GM12878 (cell line): Measurements from ENCODE around the gene ACSM4. TPM values are rescaled to one million over a fixed set of nuclear protein-coding genes. Genes with fewer than 3 reads are reported as not detected.

Experiments used
- ATAC-seq: fragments of 200-7000 bp; cut with Tn5 transposase; 3 replicates; pipeline ENCODE4 v1.9.1; 2020; ENCODE audit warnings: mild to moderate bottlenecking, moderate library complexity
- BruUV-seq: library from RNA; stranded (reverse); fragments of 400-500 nt; replicated peaks from 2 replicates; lab custom pipeline; 2021; lab: Mats Ljungman, UMichigan
- CTCF ChIA-PET: fragments of 300-600 bp; sonication (Branson Sonifier 250); formaldehyde crosslinking; extraction: SDS; loops from one replicate; lab custom pipeline; 2021; ENCODE audit warnings: inconsistent platforms; lab: Yijun Ruan, JAX
- POLR2A ChIA-PET: fragments of 350-600 bp; formaldehyde crosslinking; extraction: SDS; loops from one replicate; lab custom pipeline; 2021; ENCODE audit warnings: inconsistent platforms; lab: Charles Lee
- RAD21 ChIA-PET: fragments of 300-600 bp; sonication (Branson Sonifier 250); formaldehyde crosslinking; loops from one replicate; lab custom pipeline; 2023; ENCODE audit warnings: antibody characterized with exemption; ENCODE audit not compliant: unreplicated experiment; lab: Charles Lee
- SMC1A ChIA-PET: fragments of 300-600 bp; sonication (Branson Sonifier 250); formaldehyde crosslinking; loops from one replicate; lab custom pipeline; 2023; ENCODE audit not compliant: unreplicated experiment, uncharacterized antibody; lab: Charles Lee
- DNase-seq: peaks from one replicate; pipeline ENCODE4 v3.0.0-alpha.2; 2011; ENCODE audit warnings: low read depth, low spot score
- FAIRE-seq: peaks from 3 replicates; lab custom pipeline; 2011; peaks lifted over from hg19 to GRCh38; lab: Jason Lieb, UNC
- H2AFZ ChIP-seq: 2 replicates; pipeline ENCODE4 v1.6.0; 2011; ENCODE audit warnings: low read depth, low read length, control low read depth; ENCODE audit not compliant: control insufficient read depth
- H3K27ac ChIP-seq: 2 replicates; pipeline ENCODE4 v1.5.1; 2011; ENCODE audit warnings: control low read depth; ENCODE audit not compliant: control insufficient read depth, insufficient read depth
- H3K27me3 ChIP-seq, 2 experiments: replicated peaks in 1 of 2; 2 replicates each; pipeline versions ENCODE4 v1.6.0 to v1.6.1; 2011; ENCODE audit warnings: low read length in 1 of 2; ENCODE audit not compliant: control insufficient read depth in 2 of 2, insufficient read depth in 2 of 2
- H3K36me3 ChIP-seq, 2 experiments: 2 replicates each; pipeline ENCODE4 v1.5.1; 2011; ENCODE audit warnings: low read length in 1 of 2; ENCODE audit not compliant: control insufficient read depth in 2 of 2, insufficient read depth in 2 of 2
- H3K4me1 ChIP-seq: 2 replicates; pipeline ENCODE4 v1.6.1; 2011; ENCODE audit warnings: mild to moderate bottlenecking, low read length, moderate library complexity, mixed read lengths; ENCODE audit not compliant: control insufficient read depth, insufficient read depth
- H3K4me2 ChIP-seq: 2 replicates; pipeline ENCODE4 v1.6.0; 2011; ENCODE audit warnings: control low read depth; ENCODE audit not compliant: control insufficient read depth, insufficient read depth
- H3K4me3 ChIP-seq: fragments of 200-600 bp; sonication (generic); 2 replicates; pipeline ENCODE4 v1.5.1; 2016
- H3K79me2 ChIP-seq: 2 replicates; pipeline ENCODE4 v1.6.0; 2011; ENCODE audit warnings: low read length; ENCODE audit not compliant: control insufficient read depth, insufficient read depth
- H3K9ac ChIP-seq: 2 replicates; pipeline ENCODE4 v1.8.0; 2011; ENCODE audit warnings: low read length, control low read depth, mixed read lengths; ENCODE audit not compliant: control insufficient read depth, insufficient read depth
- H3K9me3 ChIP-seq: replicated peaks from 3 replicates; pipeline ENCODE4 v1.5.1; 2011; ENCODE audit warnings: mild to moderate bottlenecking, low read length; ENCODE audit not compliant: control insufficient read depth, insufficient read depth
- H4K20me1 ChIP-seq: 2 replicates; pipeline ENCODE4 v1.6.0; 2011; ENCODE audit not compliant: control insufficient read depth, insufficient read depth
- BCL11A ChIP-seq: IDR thresholded peaks from 2 replicates; pipeline ENCODE4 v1.6.1; 2011; ENCODE audit warnings: low read depth, low read length
- BHLHE40 ChIP-seq, 2 experiments: fragments of 450-650 bp in 1 of 2; IDR thresholded peaks; 2 replicates each; pipeline ENCODE4 v1.6.1; 2011 to 2017; ENCODE audit warnings: low read depth in 2 of 2, borderline replicate concordance in 1 of 2, improper control_type of control experiment in 1 of 2, low read length in 1 of 2, mild to moderate bottlenecking in 1 of 2
- CREB1 ChIP-seq: IDR thresholded peaks from 2 replicates; pipeline ENCODE4 v1.6.1; 2012; ENCODE audit warnings: low read depth, mild to moderate bottlenecking, inconsistent platforms
- DPF2 ChIP-seq: fragments of 450-650 bp; IDR thresholded peaks from 2 replicates; pipeline ENCODE4 v1.6.1; 2017; ENCODE audit warnings: mild to moderate bottlenecking
- ETV6 ChIP-seq, 2 experiments: fragments of 450-650 bp in 1 of 2; IDR thresholded peaks in 1 of 2; conservative IDR thresholded peaks in 1 of 2; 2 replicates each; pipeline ENCODE4 v1.6.1; 2014; ENCODE audit warnings: antibody characterized with exemption in 1 of 2, borderline replicate concordance in 1 of 2, low read depth in 1 of 2, mild to moderate bottlenecking in 1 of 2, moderate library complexity in 1 of 2
- HDGF ChIP-seq: fragments of 450-650 bp; IDR thresholded peaks from 2 replicates; pipeline ENCODE4 v1.6.1; 2016; ENCODE audit warnings: antibody characterized with exemption
- PAX5 ChIP-seq: IDR thresholded peaks from 2 replicates; pipeline ENCODE4 v1.6.1; 2011; ENCODE audit warnings: low read depth, low read length, borderline replicate concordance
- POLR2AphosphoS5 ChIP-seq: IDR thresholded peaks from 2 replicates; pipeline ENCODE4 v1.6.1; 2011; ENCODE audit warnings: mild to moderate bottlenecking, low read length, inconsistent platforms
- RAD21 ChIP-seq: IDR thresholded peaks from 2 replicates; pipeline ENCODE4 v1.6.1; 2011; ENCODE audit warnings: mild to moderate bottlenecking, low read depth, low read length, moderate library complexity; ENCODE audit not compliant: insufficient read depth
- STAT3 ChIP-seq: IDR thresholded peaks from 2 replicates; pipeline ENCODE4 v1.6.1; 2011; ENCODE audit warnings: low read depth, low read length, improper control_type of control experiment
- TBL1XR1 ChIP-seq: IDR thresholded peaks from 2 replicates; pipeline ENCODE4 v1.6.1; 2012; ENCODE audit warnings: low read depth, low read length, improper control_type of control experiment
- WGBS: methylation state at CpG from one replicate; pipeline ENCODE4 v1.1.6; 2016; ENCODE audit warnings: low lambda C conversion rate; ENCODE audit not compliant: insufficient replicate concordance, insufficient coverage; ENCODE audit errors: missing lambda C conversion rate; 5-methylcytosine and 5-hydroxymethylcytosine counted together
- in situ Hi-C: fragments of 300-500 bp; cut with MboI; formaldehyde crosslinking; loops from 9 replicates; pipeline ENCODE4 v1.14.3; 2018; ENCODE audit warnings: mixed read lengths
- intact Hi-C: fragments of 100-400 bp; cut with micrococcal nuclease; formaldehyde crosslinking; loops from one replicate; pipeline ENCODE4 v1.14.2; 2022; ENCODE audit not compliant: unreplicated experiment
- polyA plus RNA-seq, 11 experiments: library from polyadenylated mRNA; depleted of rRNA in 4 of 11; unstranded in 6 of 11; stranded (reverse) in 5 of 11; fragments of >200 nt; fragmentation: Nextera tagmentation in 4 of 11; fragmentation: Illumina TruSeq in 1 of 11; extraction: Ambion mirVana in 4 of 11; extraction: Trizol in 1 of 11; gene quantifications; 1 replicate in 1 of 11; 2 replicates in 10 of 11; pipeline versions ENCODE4 v1.2.1 to v1.2.3, GENCODE V29; 2011 to 2016; ENCODE audit warnings: inconsistent platforms in 2 of 11, missing spikeins in 2 of 11, low read depth in 1 of 11
- total RNA-seq, 4 experiments: library from RNA; depleted of rRNA in 3 of 4; stranded (reverse); fragments of >200 nt in 3 of 4; fragmentation: Illumina TruSeq in 1 of 4; extraction: Trizol in 1 of 4; gene quantifications; 2 replicates each; pipeline versions ENCODE4 v1.2.1 to v1.2.3, GENCODE V29; 2013 to 2021
- TF ChIP-seq, protein P1 (sequence below): fragments of 450-650 bp; IDR thresholded peaks from 2 replicates; pipeline ENCODE4 v1.6.1; 2018; ENCODE audit warnings: borderline replicate concordance, mild to moderate bottlenecking; ENCODE audit not compliant: partially characterized antibody
- TF ChIP-seq, protein P2 (sequence below): fragments of 450-650 bp; IDR thresholded peaks from 2 replicates; pipeline ENCODE4 v1.6.1; 2014; ENCODE audit warnings: mild to moderate bottlenecking
- TF ChIP-seq, protein P3 (sequence below): fragments of 450-650 bp; IDR thresholded peaks from 2 replicates; pipeline ENCODE4 v1.6.1; 2017; ENCODE audit warnings: mild to moderate bottlenecking
- TF ChIP-seq, protein P4 (sequence below): IDR thresholded peaks from 2 replicates; pipeline ENCODE4 v1.6.1; 2012; ENCODE audit warnings: low read depth, low read length, improper control_type of control experiment
- TF ChIP-seq, protein P5 (sequence below): IDR thresholded peaks from 2 replicates; pipeline ENCODE4 v1.6.1; 2012; ENCODE audit warnings: low read depth, low read length, improper control_type of control experiment

ACSM4 gene
- total and polyA plus RNA-seq, 10 of the 15 experiments (the other 5 are each of a cell fraction or from before 2014, with no cell fraction given): not detected

DNA sequence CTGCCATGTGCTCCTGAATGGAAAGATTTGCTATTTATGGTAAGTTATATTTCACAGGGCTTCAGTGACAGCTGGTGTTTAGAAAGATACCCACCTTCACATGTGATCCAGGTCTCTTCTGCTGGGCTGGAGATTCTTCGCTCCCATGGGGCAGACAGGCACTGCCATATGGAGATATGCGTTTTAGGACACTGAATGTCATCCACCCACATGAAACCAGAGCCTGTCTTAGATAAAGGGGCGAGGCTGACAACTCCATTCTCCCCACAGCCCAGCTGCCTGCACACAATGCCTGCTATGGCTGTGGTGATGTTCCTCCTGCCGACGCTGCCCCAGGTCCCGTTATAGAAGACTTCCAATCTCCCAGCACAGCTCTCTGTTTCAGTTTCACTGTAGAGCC lies 69.4 kb downstream of the ACSM4 start:
- no peak overlapping the region for H3K4me2 ChIP-seq
- no peak overlapping the region for H3K4me3 ChIP-seq
- H2AFZ ChIP-seq: no peak overlapping the region
- H3K27ac ChIP-seq: no peak overlapping the region
- DNase-seq (no peak), FAIRE-seq (no peak), ATAC-seq (no peak)
- ChIA-PET RAD21 (no interaction called here), POLR2A (no interaction called here), CTCF (interaction anchor here (1.6 kb wide), 1 partner anchor 87 kb away, joined by 4 read pairs; no protein-coding TSS in a partner anchor), SMC1A (interaction anchor here (0.9 to 1.0 kb wide), 2 partner anchors 77 to 82 kb away, joined by 3 read pairs; no protein-coding TSS in a partner anchor)
- H3K79me2 ChIP-seq: no peaks in the 10 kb centered on the region
- no TSS peak for BruUV-seq
- intact Hi-C loops (loop anchor here (5.0 kb wide), 1 partner anchor 156 kb away; no protein-coding TSS in a partner anchor), in situ Hi-C loops (no loop called here)
- H3K4me1 ChIP-seq: no peaks in the 10 kb centered on the region
- no peaks in the 10 kb centered on the region for H3K27me3 ChIP-seq
- WGBS: 63% methylated on average over 6 of the region's 6 CpGs
- no peaks in the 10 kb centered on the region for H4K20me1 ChIP-seq
- no peaks in the 10 kb centered on the region for H3K36me3 ChIP-seq
- no peaks in the 10 kb centered on the region; the same call in 2 of the 3 replicates for H3K9me3 ChIP-seq
- H3K9ac ChIP-seq: no peak overlapping the region
- TF ChIP-seq BHLHE40 (IDR thresholded peaks at IDR 0.05; ENCODE audit: borderline replicate concordance in 1 of 2, low read depth in 2 of 2, low read length in 1 of 2) (no peak), CREB1 (no peak), POLR2AphosphoS5 (no peak), BCL11A (no peak), TBL1XR1 (no peak), ETV6 (conservative IDR thresholded peaks at IDR 0.05 in 1 of 2, IDR thresholded peaks at IDR 0.05 in 1 of 2; ENCODE audit: borderline replicate concordance in 1 of 2, low read depth in 1 of 2) (no peak), HDGF (no peak), DPF2 (no peak), STAT3 (no peak), RAD21 (no peak), PAX5 (no peak)
- TF ChIP-seq, protein P1, sequence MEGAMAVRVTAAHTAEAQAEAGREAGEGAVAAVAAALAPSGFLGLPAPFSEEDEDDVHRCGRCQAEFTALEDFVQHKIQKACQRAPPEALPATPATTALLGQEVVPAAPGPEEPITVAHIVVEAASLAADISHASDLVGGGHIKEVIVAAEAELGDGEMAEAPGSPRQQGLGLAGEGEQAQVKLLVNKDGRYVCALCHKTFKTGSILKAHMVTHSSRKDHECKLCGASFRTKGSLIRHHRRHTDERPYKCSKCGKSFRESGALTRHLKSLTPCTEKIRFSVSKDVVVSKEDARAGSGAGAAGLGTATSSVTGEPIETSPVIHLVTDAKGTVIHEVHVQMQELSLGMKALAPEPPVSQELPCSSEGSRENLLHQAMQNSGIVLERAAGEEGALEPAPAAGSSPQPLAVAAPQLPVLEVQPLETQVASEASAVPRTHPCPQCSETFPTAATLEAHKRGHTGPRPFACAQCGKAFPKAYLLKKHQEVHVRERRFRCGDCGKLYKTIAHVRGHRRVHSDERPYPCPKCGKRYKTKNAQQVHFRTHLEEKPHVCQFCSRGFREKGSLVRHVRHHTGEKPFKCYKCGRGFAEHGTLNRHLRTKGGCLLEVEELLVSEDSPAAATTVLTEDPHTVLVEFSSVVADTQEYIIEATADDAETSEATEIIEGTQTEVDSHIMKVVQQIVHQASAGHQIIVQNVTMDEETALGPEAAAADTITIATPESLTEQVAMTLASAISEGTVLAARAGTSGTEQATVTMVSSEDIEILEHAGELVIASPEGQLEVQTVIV: no peak
- TF ChIP-seq, protein P2, sequence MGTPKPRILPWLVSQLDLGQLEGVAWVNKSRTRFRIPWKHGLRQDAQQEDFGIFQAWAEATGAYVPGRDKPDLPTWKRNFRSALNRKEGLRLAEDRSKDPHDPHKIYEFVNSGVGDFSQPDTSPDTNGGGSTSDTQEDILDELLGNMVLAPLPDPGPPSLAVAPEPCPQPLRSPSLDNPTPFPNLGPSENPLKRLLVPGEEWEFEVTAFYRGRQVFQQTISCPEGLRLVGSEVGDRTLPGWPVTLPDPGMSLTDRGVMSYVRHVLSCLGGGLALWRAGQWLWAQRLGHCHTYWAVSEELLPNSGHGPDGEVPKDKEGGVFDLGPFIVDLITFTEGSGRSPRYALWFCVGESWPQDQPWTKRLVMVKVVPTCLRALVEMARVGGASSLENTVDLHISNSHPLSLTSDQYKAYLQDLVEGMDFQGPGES: no peak
- TF ChIP-seq, protein P3, sequence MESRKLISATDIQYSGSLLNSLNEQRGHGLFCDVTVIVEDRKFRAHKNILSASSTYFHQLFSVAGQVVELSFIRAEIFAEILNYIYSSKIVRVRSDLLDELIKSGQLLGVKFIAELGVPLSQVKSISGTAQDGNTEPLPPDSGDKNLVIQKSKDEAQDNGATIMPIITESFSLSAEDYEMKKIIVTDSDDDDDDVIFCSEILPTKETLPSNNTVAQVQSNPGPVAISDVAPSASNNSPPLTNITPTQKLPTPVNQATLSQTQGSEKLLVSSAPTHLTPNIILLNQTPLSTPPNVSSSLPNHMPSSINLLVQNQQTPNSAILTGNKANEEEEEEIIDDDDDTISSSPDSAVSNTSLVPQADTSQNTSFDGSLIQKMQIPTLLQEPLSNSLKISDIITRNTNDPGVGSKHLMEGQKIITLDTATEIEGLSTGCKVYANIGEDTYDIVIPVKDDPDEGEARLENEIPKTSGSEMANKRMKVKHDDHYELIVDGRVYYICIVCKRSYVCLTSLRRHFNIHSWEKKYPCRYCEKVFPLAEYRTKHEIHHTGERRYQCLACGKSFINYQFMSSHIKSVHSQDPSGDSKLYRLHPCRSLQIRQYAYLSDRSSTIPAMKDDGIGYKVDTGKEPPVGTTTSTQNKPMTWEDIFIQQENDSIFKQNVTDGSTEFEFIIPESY: no peak
- TF ChIP-seq, protein P4, sequence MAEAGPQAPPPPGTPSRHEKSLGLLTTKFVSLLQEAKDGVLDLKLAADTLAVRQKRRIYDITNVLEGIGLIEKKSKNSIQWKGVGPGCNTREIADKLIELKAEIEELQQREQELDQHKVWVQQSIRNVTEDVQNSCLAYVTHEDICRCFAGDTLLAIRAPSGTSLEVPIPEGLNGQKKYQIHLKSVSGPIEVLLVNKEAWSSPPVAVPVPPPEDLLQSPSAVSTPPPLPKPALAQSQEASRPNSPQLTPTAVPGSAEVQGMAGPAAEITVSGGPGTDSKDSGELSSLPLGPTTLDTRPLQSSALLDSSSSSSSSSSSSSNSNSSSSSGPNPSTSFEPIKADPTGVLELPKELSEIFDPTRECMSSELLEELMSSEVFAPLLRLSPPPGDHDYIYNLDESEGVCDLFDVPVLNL: no peak
- TF ChIP-seq, protein P5, sequence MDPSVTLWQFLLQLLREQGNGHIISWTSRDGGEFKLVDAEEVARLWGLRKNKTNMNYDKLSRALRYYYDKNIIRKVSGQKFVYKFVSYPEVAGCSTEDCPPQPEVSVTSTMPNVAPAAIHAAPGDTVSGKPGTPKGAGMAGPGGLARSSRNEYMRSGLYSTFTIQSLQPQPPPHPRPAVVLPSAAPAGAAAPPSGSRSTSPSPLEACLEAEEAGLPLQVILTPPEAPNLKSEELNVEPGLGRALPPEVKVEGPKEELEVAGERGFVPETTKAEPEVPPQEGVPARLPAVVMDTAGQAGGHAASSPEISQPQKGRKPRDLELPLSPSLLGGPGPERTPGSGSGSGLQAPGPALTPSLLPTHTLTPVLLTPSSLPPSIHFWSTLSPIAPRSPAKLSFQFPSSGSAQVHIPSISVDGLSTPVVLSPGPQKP: no peak
